GM19328 (cell line): Measurements from ENCODE around the gene RGS6.
"Not testable (repeated sequence)": the region's sequence is repeated elsewhere in the genome, so short reads cannot be mapped to it uniquely, and the experiment has no call there.

Experiments used
- ATAC-seq: cut with Tn5 transposase; IDR thresholded peaks from one replicate; pipeline ENCODE4 v1.9.1; 2021; ENCODE audit warnings: mild to moderate bottlenecking, moderate library complexity; ENCODE audit not compliant: unreplicated experiment

Gene RGS6

GRCh38 chr14:71932229-71932981 lies at the start of gene RGS6:
RGS6 (plus strand) TSS chr14:71932429.
- no peak for ATAC-seq

GRCh38 chr14:71883094-71883493 lies 49.1 kb upstream of the RGS6 start:
- ATAC-seq, result no peak

DNA sequence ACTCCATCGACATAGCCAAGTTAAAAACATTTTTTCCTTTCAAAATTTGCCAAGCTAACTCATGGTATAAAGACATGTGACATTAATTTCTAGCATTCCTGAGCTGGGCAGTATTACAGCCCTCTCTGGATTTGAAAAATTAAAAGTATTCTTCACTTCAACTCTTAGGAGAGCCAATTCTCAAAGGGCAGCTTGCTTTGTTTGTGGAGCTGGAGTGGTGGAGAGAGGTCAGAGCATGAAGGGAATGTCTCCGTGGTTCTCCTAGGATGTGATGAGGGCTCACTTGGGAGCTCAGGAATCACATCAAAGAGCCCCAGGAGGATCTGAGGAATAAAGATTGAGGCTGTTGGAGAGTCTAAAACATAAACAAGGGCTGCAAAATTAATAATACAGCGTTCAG lies 46.9 kb upstream of the RGS6 start:
- no peak for ATAC-seq

- not testable (repeated sequence) for ATAC-seq
Measured at GRCh38 chr14:71887802-71888201, 44.4 kb upstream of the RGS6 start.

DNA sequence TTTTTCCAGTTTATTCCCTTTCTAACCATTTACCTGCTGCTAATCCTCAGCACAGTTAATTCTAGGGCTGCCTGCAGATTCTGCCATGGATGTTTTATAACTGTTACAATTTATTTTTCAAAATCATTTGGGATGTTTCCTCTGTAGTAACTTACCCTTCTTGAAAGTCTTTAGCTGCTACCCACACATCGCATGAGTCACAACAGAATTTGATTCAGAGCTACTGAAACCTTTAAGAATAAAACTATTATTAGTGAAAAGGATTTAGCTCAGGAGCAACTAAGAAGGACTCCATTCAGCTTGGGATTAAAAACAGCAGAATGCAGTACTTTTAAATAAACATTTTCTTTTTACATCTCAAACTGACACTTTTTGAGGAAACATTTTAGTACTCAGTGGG lies 41.7 kb upstream of the RGS6 start:
- no peak for ATAC-seq

- no peak for ATAC-seq
Measured at GRCh38 chr14:71891185-71891584, 41.0 kb upstream of the RGS6 start.

DNA sequence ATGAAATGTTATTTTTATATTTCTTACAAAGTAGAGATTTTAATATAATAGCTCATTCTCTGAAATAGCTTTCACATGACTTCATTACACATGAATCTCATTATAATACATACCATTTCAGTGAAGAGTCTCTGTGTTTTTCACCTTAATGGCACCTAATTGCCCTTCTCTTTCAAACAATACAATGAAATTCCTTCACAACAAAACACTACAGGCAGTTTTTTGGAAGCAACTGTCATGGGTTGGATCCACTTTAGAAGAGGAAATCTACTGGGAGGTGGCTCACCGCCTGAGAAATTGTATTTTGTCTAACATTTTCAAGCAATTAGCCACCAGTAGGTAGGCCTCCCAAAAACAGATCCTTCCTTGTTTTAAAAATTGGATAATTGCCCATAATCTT lies 40.3 kb upstream of the RGS6 start:
- ATAC-seq, result no peak

DNA sequence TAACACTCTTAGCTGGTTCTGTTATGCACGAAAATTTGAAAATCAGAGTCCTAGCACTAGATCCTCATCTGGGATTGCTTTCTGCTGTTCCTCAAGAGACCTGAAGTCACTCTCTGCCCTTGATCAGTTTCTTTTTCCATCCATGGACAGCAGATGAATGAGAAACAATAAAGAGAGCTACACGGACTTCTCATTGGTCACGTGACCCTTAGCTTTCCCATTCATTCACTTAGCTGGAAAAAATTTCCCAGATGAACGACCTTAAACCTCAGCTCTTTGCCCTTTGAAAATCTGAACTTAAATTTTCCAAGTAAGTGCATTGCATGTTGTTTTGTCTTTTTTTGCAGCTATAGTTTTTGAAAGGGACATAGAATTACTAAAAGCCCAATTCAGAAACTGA lies 27.2 kb upstream of the RGS6 start:
- ATAC-seq, result no peak

DNA sequence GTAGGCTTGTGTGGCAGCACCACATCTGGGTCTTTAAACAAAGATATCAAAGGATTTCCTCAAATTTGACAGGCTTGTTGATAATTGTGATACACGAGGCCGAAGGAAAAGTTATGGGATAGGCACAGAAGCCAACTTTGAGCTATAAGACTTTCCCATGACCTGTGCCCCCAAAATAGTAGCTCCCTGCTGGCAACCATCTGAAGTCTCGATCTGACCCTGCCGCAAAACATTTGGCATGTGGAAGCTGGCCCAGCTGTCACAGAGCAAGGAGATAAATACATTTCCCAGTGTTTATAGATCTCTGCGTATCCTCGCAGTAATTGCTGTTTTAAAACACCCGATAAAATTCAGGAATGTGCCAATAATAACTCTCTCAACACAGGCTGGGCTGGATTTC lies 26.4 kb upstream of the RGS6 start:
- no peak for ATAC-seq

- ATAC-seq, result no peak
Measured at GRCh38 chr14:71907793-71908515, 24.3 kb upstream of the RGS6 start.

DNA sequence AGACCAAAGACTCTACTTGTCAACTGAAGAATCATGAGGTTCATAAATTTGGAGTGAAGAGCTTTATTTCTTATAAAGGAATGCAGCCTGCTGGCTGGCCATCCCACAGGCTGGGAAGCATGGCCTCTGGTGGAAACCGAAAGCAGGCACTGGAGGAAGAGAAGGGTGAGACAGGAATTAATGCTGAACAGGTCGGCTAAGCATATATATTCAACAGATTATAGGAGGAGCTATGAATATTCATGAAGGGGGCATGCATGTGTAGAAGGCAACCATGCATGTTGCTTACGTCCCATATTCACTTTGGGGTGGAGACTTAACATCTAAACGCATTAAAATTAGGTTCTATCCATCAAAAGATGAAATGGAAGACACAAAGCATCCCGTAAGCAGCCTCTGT lies 20.6 kb upstream of the RGS6 start:
- ATAC-seq, result no peak

GRCh38 chr14:71913342-71913741 lies 18.9 kb upstream of the RGS6 start:
- no peak for ATAC-seq

- no peak for ATAC-seq
Measured at GRCh38 chr14:71918955-71919354, 13.3 kb upstream of the RGS6 start.

DNA sequence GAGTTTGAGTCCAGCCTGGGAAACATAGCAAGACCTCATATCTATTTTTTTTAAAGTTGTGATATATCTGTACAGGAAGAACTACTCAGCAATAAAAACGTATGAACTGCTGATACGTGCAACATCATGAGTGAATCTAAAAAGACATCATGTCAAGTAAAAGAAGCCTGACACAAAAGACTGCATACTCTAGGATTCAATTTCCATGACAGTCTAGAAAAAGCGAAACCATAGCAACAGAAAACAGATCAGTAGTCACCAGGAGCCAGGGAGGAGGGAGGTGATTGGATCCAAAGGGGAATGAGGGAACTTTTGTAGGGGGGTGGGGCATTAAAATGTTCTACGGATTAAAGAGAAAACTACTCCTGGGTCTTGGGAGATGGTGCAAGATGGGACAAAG lies 8.7 kb upstream of the RGS6 start:
- no peak for ATAC-seq

DNA sequence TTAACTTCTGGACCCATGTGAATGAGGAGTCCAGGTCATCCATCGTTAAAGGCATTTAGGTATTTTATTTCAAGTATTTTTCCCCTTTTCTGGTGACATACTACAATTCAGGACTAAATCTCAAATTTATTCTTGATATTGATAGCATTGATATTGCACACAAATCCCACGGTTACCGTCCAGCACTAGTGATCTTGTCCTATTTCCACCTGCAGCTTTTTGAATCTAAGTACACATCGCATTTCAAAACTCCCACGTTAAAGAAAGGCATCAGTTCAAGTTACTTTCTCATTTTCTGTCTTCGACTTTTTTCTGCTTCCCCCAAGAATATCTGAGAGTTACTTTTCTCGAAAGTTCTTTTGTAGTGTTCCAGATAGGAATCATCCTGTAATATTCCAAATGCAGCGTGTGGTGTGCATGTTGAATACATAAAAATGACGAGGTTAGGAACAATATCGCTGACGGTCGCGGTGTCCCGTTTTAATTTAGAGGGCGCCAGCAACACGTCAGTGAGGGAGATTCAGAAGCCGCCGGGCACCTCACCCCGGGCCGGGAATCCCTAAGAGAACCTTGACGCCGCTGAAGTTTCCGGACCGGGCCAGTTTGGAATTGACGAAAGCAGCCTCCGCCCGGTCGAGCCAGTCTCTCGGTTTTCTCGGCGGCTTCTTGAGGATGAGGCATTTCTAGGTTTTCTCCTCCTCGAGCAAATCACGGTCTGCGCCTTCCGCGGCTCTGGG lies 569 bp upstream of the RGS6 start:
- no peak for ATAC-seq

DNA sequence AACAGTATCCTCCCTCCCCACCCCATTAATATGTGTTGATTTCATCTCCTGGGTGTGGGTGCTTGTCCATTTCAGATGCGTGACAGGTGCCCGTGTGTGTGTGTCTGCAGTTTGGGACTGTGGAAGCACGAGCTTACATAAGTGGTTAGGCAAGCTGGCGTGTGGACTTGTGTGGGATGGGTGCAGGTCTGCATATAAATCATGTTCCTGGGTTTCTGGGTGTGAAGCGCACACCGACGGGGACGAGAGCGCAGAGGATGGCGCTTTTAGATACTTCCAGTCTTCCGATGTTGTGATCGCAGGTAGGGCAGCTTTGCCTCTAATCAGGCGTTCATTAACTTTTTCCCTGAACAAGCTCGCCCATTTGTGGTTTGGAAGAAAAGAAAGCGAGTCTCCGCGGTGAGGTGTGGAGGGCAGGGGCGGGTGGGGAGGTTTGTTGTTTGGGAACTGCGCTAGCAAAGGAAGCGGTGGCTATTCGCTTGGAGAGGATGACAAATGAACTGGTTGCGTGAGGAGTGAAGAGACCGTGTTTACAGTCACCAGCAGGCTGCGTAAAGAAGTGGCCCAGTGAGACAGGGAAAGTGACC lies 865 bp downstream of the RGS6 start:
- no peak for ATAC-seq

- not testable (repeated sequence) for ATAC-seq
Measured at GRCh38 chr14:71938273-71938672, 6.0 kb downstream of the RGS6 start.

GRCh38 chr14:71939344-71939743 lies 7.1 kb downstream of the RGS6 start:
- ATAC-seq, result not testable (repeated sequence)

GRCh38 chr14:71940500-71940899 lies 8.3 kb downstream of the RGS6 start:
- not testable (repeated sequence) for ATAC-seq

DNA sequence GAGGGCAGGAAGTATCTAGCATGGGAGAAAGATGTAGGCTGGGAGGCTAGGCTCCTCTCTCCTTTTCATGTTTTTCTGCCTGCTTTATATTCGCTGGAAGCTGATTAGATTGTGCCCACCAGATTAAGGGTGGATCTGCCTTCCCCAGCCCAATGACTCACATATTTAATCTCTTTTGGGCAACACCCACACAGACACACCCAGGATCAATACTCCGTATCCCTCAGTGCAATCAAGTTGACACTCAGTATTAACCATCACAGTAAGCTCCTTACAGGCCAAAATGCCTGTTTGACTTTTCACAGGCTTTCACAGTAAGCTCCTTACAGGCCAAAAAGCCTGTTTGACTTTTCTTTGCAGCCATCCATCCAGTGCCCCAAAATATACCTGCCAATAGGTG lies 9.4 kb downstream of the RGS6 start:
- ATAC-seq, result not testable (repeated sequence)

DNA sequence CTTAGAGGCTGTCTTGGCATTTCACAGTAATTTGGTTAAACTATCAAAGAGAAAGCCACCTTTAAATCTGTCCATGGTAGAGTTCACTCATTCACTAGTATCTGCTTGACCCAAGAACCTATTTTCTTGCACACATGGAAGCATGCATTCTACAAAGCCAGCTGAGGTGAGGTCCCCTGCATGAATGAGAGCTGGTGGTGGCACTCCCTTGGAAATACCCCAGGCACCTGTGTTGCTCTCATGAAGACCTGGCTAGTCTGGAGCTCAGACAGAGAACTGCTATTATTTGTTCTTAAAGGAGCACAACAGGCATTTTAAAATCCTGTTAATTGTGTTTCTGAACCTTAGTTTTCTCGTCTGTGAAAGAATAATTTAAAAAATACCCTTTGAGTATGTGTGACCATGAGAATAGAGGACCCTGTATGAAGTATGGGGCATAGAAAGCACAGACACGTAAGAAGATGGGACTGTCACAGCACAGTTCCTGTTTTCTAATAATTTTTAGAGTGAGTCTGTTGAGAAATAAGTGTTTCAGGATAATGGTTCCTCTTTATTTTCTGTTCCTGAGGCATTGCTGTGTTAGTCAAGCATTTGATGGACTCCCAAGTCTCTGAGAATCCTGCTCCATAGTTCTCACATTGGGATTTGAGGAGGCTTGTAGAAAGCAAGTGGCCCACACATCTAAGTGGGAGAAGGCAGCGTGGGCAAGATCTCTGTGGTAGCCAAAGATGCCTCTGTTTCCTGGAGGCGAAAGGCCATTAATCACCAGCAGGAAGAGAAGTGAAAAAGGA lies 10.9 kb downstream of the RGS6 start:
- no peak for ATAC-seq
